BLaER1 (cell line): ENCODE measurements around the gene SLC49A3.
"Not testable (repeated sequence)": the region's sequence is repeated elsewhere in the genome, so short reads cannot be mapped to it uniquely, and the experiment has no call there.

Experiments
- H3K27ac ChIP-seq: shearing (Covaris generic); formaldehyde crosslinking; 2 replicates; pipeline ENCODE4 v1.8.1; 2022
- H3K27me3 ChIP-seq: shearing (Covaris generic); formaldehyde crosslinking; 2 replicates; pipeline ENCODE4 v1.8.1; 2022
- H3K36me3 ChIP-seq: shearing (Covaris generic); formaldehyde crosslinking; 2 replicates; pipeline ENCODE4 v1.8.1; 2022
- H3K4me1 ChIP-seq: shearing (Covaris generic); formaldehyde crosslinking; 2 replicates; pipeline ENCODE4 v1.8.1; 2022
- H3K4me2 ChIP-seq: shearing (Covaris generic); formaldehyde crosslinking; 2 replicates; pipeline ENCODE4 v1.8.1; 2022
- H3K4me3 ChIP-seq: shearing (Covaris generic); formaldehyde crosslinking; 2 replicates; pipeline ENCODE4 v1.8.1; 2022
- H3K9ac ChIP-seq: shearing (Covaris generic); formaldehyde crosslinking; 2 replicates; pipeline ENCODE4 v1.8.1; 2022
- H3K9me3 ChIP-seq: shearing (Covaris generic); formaldehyde crosslinking; 2 replicates; pipeline ENCODE4 v1.8.1; 2022
- H4K20me1 ChIP-seq: shearing (Covaris generic); formaldehyde crosslinking; 2 replicates; pipeline ENCODE4 v1.8.1; 2022
- Cebpa-rat ChIP-seq: shearing (Covaris generic); IDR thresholded peaks from 2 replicates; pipeline ENCODE4 v1.8.1; 2022

Gene SLC49A3

DNA sequence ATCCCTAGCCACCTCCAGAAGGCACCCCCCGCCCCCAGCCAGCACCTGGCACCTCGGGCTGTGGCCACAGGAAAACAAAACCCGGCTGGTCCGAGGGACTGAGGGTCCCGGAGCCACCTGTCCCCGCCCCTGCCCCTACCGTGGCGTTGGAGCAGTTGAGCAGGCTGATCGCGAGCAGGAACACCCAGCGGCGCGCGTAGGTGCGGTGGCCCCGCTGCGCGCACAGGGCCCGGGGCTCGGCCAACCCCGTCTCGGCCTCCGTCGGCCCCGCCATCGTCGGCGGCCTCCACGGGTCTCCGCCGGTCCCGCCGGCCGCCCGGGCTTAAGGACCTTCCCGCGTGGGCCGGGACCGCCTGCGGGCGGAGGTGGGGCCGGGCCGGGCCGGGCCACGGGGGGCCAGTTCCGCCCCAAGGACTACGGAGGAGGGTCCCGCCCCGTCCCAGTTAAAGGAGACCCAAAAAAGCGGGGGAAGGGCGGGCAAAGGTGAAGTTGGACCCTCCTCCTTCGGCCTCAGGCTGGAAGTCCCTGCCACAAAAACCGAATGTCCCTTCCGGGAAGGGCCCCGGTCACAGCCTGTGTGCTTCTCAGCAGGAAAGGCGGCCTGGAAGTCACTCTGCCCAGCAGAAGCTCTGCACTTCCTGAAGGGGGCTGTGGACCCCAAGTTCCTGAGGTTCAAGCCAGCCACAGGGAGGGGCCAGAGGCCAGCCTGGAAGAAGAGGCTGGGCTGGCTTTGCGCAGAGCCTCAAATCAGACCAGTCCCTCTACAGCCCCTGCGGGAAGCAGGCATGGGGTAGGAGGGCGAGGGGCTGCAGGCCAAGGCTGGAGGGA lies at the start of gene SLC49A3:
Gene SLC49A3, minus strand, starts transcription at position 298 of the 828 bp plus-strand sequence. Its CDS starts 24 bp downstream, at position 274.
- no peak within 1 kb of the TSS for H3K9ac ChIP-seq
- H3K4me1 ChIP-seq: peaks cover 21% of the 10 kb centered on the region
- no peak within 1 kb of the TSS for H3K27ac ChIP-seq
- H3K27me3 ChIP-seq: no peaks in the 10 kb centered on the region
- H3K4me2 ChIP-seq: no peak within 1 kb of the TSS
- no peak within 1 kb of the TSS for H3K4me3 ChIP-seq
- H3K36me3 ChIP-seq: no peaks in the 10 kb centered on the region
- H3K9me3 ChIP-seq: no peaks in the 10 kb centered on the region
- H4K20me1 ChIP-seq: no peaks in the 10 kb centered on the region
- no peak for TF ChIP-seq Cebpa-rat

DNA sequence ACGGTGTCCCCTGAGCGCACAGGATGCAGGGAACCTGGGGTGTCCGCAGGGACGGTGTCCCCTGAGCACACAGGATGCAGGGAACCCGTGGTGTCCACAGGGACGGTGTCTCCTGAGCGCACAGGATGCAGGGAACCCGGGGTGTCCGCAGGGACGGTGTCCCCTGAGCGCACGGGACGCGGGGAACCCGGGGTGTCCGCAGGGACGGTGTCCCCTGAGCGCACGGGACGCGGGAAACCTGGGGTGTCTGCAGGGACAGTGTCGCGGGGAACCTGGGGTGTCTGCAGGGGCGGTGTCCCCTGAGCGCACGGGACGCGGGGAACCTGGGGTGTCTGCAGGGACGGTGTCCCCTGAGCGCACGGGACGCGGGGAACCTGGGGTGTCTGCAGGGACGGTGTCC lies 47.6 kb upstream of the SLC49A3 start:
- H3K36me3 ChIP-seq: peaks cover 93% of the 10 kb centered on the region

DNA sequence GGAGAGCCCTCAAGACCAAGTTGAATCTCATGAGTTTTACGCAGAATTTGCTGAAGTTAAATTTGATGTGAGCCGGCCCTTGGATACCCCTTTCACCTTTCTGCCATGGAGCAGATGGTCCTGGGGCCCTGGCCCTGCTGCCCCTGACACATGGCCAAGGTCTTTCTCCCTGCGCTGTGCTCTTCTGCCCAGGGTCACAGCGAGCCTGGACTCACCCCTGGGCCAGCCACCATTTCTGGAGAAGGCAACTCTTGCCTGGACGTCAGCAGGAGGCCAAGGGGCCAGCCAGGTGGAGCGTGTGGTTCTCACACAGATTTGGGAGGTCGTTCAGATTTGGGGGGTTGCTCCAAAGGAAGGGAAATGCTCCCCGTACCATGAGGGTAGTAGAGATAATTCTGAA lies 46.6 kb upstream of the SLC49A3 start:
- no peak for TF ChIP-seq Cebpa-rat
- peaks cover 92% of the 10 kb centered on the region for H3K36me3 ChIP-seq
- H3K4me2 ChIP-seq: no peak overlapping the region
- H4K20me1 ChIP-seq: peaks cover 88% of the 10 kb centered on the region
- peaks cover 23% of the 10 kb centered on the region for H3K4me1 ChIP-seq
- no peaks in the 10 kb centered on the region for H3K27me3 ChIP-seq
- H3K9ac ChIP-seq: no peak overlapping the region
- peaks cover under 1% of the 10 kb centered on the region; the same call in 1 of the 2 replicates for H3K9me3 ChIP-seq
- no peak overlapping the region for H3K4me3 ChIP-seq
- H3K27ac ChIP-seq: no peak overlapping the region

More for the DNA sequence above, 47.6 kb upstream of the SLC49A3 start:
- H3K4me3 ChIP-seq, H3K27ac ChIP-seq, H3K9ac ChIP-seq, H3K4me2 ChIP-seq, H3K9me3 ChIP-seq, H3K27me3 ChIP-seq: not testable (repeated sequence)
- Histone ChIP-seq H4K20me1 (peaks cover 89% of the 10 kb centered on the region), H3K4me1 (peaks cover 23% of the 10 kb centered on the region)

DNA sequence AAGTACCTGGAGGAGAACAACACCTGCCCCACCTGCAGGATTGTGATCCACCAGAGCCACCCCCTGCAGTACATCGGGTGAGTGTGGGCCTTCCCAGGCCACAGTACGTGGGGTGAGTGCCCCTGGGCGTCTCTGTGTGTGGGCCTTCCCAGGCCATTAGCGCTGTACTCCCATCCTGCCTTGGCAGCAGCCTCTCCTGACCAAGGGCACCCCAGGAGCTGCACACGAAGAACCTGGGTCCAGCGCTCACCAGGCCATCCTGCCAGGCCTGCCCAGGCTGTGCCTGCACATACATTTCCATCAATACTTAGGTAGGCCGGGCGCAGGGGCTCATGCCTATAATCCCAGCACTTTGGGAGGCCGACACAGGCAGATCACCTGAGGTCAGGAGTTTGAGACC lies 46.0 kb upstream of the SLC49A3 start:
- Histone ChIP-seq H3K27ac (no peak overlapping the region), H4K20me1 (peaks cover 88% of the 10 kb centered on the region), H3K36me3 (peaks cover 92% of the 10 kb centered on the region)

DNA sequence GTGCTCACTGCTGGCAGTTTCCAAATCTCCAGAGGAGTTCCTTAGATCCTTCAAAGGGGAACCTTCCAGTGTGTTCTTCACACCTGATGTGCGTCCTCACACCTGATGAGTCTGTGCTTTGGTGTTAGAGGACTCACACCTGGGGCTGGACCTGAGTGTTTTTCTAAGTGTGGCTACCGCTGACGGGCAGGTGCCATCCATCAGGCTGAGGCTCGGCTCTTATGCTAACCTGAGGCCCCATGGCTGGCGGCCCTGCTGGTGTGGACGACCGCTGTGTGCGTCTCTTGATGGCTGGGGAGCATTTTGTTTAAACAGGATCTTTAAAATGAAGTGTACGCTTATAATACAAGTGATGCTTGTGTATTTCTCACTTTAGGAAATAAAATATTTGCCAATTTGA lies 45.1 kb upstream of the SLC49A3 start:
- no peak overlapping the region for H3K9ac ChIP-seq
- H3K27me3 ChIP-seq: no peaks in the 10 kb centered on the region
- H3K4me3 ChIP-seq: no peak overlapping the region
- peaks cover 88% of the 10 kb centered on the region for H4K20me1 ChIP-seq
- no peak for TF ChIP-seq Cebpa-rat
- peaks cover 3% of the 10 kb centered on the region; the same call in 1 of the 2 replicates for H3K9me3 ChIP-seq
- H3K4me1 ChIP-seq: peaks cover 22% of the 10 kb centered on the region
- peaks cover 92% of the 10 kb centered on the region for H3K36me3 ChIP-seq
- no peak overlapping the region for H3K27ac ChIP-seq
- no peak overlapping the region for H3K4me2 ChIP-seq

More for the DNA sequence above, 46.0 kb upstream of the SLC49A3 start:
- Histone ChIP-seq H3K4me1 (peaks cover 23% of the 10 kb centered on the region), H3K27me3 (no peaks in the 10 kb centered on the region), H3K4me2 (no peak overlapping the region), H3K9me3 (peaks cover 3% of the 10 kb centered on the region; the same call in 1 of the 2 replicates), H3K9ac (no peak overlapping the region), H3K4me3 (no peak overlapping the region)
- no peak for TF ChIP-seq Cebpa-rat

DNA sequence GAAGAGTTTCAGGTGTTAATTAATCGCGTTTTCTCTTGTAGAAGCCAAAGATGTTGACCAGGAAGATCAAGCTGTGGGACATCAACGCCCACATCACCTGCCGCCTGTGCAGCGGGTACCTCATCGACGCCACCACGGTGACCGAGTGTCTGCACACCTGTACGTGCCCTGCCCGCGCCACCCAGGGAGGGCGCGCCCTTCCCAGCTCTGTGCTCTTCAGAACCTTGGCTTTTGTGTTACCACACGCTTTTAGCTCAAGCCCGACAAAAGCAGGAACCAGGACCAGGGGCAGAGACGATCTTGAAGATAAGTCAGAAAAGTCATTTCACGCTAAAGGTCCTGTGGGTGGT lies 44.7 kb upstream of the SLC49A3 start:
- Histone ChIP-seq H3K27ac (no peak overlapping the region), H3K4me2 (no peak overlapping the region), H3K9ac (no peak overlapping the region), H3K4me3 (no peak overlapping the region), H4K20me1 (peaks cover 88% of the 10 kb centered on the region), H3K27me3 (no peaks in the 10 kb centered on the region), H3K4me1 (peaks cover 17% of the 10 kb centered on the region), H3K36me3 (peaks cover 92% of the 10 kb centered on the region), H3K9me3 (peaks cover 3% of the 10 kb centered on the region; the same call in 1 of the 2 replicates)
- no peak for TF ChIP-seq Cebpa-rat

DNA sequence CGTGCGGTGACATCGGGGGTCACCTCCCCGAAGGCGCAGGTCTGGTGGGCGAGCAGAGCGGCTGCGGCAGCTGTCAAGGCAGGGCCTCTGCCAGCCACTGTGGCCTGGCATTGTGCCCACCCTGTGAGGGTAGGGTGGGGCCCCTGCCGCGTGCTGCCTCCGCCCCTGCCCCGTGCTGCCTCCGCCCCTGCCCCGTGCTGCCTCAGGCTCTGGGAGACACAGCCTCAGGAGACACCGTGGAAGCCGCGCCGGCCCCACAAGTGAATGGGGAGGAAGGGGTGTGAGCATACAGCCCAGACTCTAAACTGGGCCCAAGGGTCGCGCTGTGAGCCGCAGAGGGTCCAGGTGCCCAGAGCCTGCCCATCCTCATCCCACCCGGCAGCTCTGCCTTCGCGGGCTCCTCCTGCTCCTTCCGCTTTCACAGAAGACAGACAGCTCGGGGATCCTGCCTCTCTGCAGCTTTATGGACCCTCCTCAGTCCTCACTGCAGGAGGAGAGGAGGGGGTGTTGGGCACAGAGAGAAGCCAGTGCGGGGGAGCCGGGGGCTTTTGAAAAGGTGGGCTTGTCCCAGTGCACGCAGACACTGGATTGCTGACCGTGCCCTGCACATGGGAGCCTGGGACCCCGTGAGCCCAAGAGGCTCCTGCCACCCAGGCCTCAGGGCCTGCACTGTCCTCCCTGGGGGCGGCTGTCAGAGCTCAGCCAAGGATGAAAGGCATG lies 44.1 kb upstream of the SLC49A3 start:
- no peaks in the 10 kb centered on the region for H3K27me3 ChIP-seq
- H3K36me3 ChIP-seq: peaks cover 92% of the 10 kb centered on the region
- no peak overlapping the region for H3K27ac ChIP-seq
- H3K4me1 ChIP-seq: peaks cover 12% of the 10 kb centered on the region
- peaks cover 88% of the 10 kb centered on the region for H4K20me1 ChIP-seq
- no peak overlapping the region for H3K9ac ChIP-seq
- no peak overlapping the region for H3K4me2 ChIP-seq
- TF ChIP-seq Cebpa-rat: no peak
- no peak overlapping the region for H3K4me3 ChIP-seq
- H3K9me3 ChIP-seq: peaks cover 3% of the 10 kb centered on the region; the same call in 1 of the 2 replicates

DNA sequence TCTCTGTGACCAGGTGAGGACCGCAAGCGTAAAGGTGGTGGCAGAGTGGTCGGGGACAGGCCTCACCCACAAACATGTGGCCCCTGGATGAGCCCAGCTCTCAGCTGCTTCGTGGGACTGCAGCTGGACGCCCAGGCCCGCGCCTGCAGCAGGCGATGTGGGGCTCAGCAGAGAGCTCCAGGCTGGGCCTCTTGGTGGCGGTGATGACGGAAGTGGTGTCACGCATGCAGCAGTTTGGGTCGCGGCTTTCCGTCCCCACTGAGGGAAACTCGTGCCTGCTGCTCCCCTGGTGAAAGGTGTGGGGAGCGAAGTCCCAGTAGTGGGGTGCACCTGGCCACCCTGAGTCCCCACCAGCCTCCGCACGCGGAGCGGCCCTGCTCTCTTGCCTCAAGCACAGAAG lies 43.5 kb upstream of the SLC49A3 start:
- H3K4me1 ChIP-seq: peaks cover 6% of the 10 kb centered on the region
- H3K9me3 ChIP-seq: peaks cover 3% of the 10 kb centered on the region; the same call in 1 of the 2 replicates
- H4K20me1 ChIP-seq: peaks cover 88% of the 10 kb centered on the region
- H3K4me2 ChIP-seq: no peak overlapping the region
- H3K27ac ChIP-seq: no peak overlapping the region
- no peak for TF ChIP-seq Cebpa-rat
- peaks cover 92% of the 10 kb centered on the region for H3K36me3 ChIP-seq
- H3K27me3 ChIP-seq: no peaks in the 10 kb centered on the region
- no peak overlapping the region for H3K9ac ChIP-seq
- H3K4me3 ChIP-seq: no peak overlapping the region

DNA sequence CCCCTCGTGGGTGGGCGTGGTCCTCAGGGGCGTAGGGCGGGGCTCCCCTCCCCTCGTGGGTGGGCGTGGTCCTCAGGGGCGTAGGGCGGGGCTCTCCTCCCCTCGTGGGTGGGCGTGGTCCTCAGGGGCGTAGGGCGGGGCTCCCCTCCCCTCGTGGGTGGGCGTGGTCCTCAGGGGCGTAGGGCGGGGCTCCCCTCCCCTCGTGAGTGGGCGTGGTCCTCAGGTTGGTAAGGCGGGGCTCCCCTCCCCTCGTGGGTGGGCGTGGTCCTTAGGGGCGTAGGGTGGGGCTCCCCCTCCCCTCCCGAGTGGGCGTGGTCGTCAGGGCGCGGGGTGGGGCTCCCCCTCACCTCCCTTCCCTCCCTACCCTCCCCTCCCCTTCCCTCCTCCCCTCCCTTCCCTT lies 43.0 kb upstream of the SLC49A3 start:
- peaks cover 92% of the 10 kb centered on the region for H3K36me3 ChIP-seq

DNA sequence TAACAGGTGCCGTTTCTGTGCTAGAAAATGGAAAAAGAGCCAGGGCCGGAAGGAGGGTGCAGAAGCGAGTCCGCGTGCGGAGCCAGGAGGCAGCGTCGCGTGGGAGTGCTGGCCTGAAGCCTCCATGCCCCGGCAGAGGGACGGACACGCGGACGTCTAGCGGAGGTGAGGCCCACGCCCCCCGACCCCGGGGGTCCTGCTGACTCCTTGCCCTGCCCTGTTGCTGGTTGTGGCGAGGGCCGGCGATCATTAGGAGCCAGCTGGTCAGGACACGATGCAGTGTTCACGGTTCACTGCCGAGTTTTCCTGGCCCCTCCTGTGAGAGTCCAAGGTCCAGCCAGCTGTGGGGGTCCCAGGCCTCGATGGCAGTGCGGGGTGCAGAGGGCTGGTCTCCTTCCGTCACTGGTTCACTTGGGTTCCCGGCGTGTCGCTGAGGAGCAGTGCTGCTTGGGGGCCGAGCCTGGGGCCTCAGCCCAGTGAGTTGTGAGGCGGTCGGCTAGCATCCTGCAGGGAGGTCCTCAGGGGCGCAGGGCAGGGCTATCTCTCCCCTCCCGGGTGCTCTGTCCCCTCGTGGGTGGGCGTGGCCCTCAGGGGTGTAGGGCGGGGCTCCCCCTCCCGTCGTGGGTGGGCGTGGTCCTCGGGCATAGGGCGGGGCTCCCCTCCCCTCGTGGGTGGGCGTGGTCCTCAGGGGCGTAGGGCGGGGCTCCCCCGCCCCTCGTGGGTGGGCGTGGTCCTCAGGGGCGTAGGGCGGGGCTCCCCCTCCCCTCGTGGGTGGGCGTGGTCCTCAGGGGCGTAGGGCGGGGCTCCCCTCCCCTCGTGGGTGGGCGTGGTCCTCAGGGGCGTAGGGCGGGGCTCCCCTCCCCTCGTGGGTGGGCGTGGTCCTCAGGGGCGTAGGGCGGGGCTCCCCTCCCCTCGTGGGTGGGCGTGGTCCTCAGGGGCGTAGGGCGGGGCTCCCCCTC lies 42.3 kb upstream of the SLC49A3 start:
- Histone ChIP-seq H3K36me3 (peaks cover 89% of the 10 kb centered on the region), H4K20me1 (peaks cover 88% of the 10 kb centered on the region)
- H3K4me2 ChIP-seq, H3K4me1 ChIP-seq, H3K9me3 ChIP-seq, H3K27me3 ChIP-seq, H3K27ac ChIP-seq, H3K9ac ChIP-seq, H3K4me3 ChIP-seq: not testable (repeated sequence)

More for the DNA sequence above, 43.0 kb upstream of the SLC49A3 start:
- peaks cover 88% of the 10 kb centered on the region for H4K20me1 ChIP-seq
- H3K4me1 ChIP-seq, H3K27ac ChIP-seq, H3K4me3 ChIP-seq, H3K4me2 ChIP-seq, H3K9me3 ChIP-seq, H3K9ac ChIP-seq, H3K27me3 ChIP-seq: not testable (repeated sequence)
